Activated T-cell treated with anti-CD3 and anti-CD28 coated beads, Interleukin-2, amount 50 U/mL, for 24 hours (primary cell): Measurements from ENCODE around the gene WFIKKN2.
A peak's percentile ranks its signal among the peaks of the same experiment; 100 is the strongest.

Experiments used
- DNase-seq: peaks from one replicate; pipeline ENCODE4 v3.0.0-alpha.2; 2020
- H3K27ac Mint-ChIP-seq: 2 replicates; pipeline ENCODE4 v1.8.0; 2020; ENCODE audit warnings: mild to moderate bottlenecking, mixed read lengths
- H3K27me3 Mint-ChIP-seq: 2 replicates; pipeline ENCODE4 v1.8.0; 2020; ENCODE audit warnings: mixed read lengths
- H3K36me3 Mint-ChIP-seq: 2 replicates; pipeline ENCODE4 v1.8.0; 2020; ENCODE audit warnings: low read depth, mixed read lengths
- H3K4me1 Mint-ChIP-seq: 2 replicates; pipeline ENCODE4 v1.8.0; 2020; ENCODE audit warnings: low read depth, mixed read lengths
- H3K4me3 Mint-ChIP-seq: 2 replicates; pipeline ENCODE4 v1.8.0; 2020; ENCODE audit warnings: mild to moderate bottlenecking, moderate library complexity, mixed read lengths
- H3K9me3 Mint-ChIP-seq: 2 replicates; pipeline ENCODE4 v1.8.0; 2020; ENCODE audit warnings: mixed read lengths

WFIKKN2 gene

GRCh38 chr17:50837286-50837979 is 2.0 kb downstream of the WFIKKN2 start:
- Mint-ChIP-seq H3K27ac (no peak overlapping the region), H3K4me1 (peaks cover 2% of the 10 kb centered on the region), H3K4me3 (no peak overlapping the region), H3K9me3 (no peaks in the 10 kb centered on the region), H3K36me3 (no peaks in the 10 kb centered on the region), H3K27me3 (peaks cover 19% of the 10 kb centered on the region)
- peak; percentile 16 for DNase-seq

- Mint-ChIP-seq H3K36me3 (no peaks in the 10 kb centered on the region), H3K4me3 (no peak overlapping the region), H3K27ac (no peak overlapping the region), H3K27me3 (peaks cover 19% of the 10 kb centered on the region), H3K4me1 (peaks cover 2% of the 10 kb centered on the region), H3K9me3 (no peaks in the 10 kb centered on the region)
- DNase-seq, result peak; percentile 5
Observed at GRCh38 chr17:50837980-50838954, 2.9 kb downstream of the WFIKKN2 start.

- H3K27ac Mint-ChIP-seq, result no peak overlapping the region
- peak; percentile 13 for DNase-seq
- peaks cover 2% of the 10 kb centered on the region for H3K4me1 Mint-ChIP-seq
- no peaks in the 10 kb centered on the region for H3K36me3 Mint-ChIP-seq
- H3K4me3 Mint-ChIP-seq, result no peak overlapping the region
- peaks cover 10% of the 10 kb centered on the region for H3K27me3 Mint-ChIP-seq
- no peaks in the 10 kb centered on the region for H3K9me3 Mint-ChIP-seq
Observed at GRCh38 chr17:50839591-50840310, 4.4 kb downstream of the WFIKKN2 start.

DNA sequence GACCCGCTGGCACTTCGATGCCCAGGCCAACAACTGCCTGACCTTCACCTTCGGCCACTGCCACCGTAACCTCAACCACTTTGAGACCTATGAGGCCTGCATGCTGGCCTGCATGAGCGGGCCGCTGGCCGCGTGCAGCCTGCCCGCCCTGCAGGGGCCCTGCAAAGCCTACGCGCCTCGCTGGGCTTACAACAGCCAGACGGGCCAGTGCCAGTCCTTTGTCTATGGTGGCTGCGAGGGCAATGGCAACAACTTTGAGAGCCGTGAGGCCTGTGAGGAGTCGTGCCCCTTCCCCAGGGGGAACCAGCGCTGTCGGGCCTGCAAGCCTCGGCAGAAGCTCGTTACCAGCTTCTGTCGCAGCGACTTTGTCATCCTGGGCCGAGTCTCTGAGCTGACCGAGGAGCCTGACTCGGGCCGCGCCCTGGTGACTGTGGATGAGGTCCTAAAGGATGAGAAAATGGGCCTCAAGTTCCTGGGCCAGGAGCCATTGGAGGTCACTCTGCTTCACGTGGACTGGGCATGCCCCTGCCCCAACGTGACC is 5.0 kb downstream of the WFIKKN2 start:
- Mint-ChIP-seq H3K4me1 (peaks cover 2% of the 10 kb centered on the region), H3K9me3 (no peaks in the 10 kb centered on the region), H3K36me3 (no peaks in the 10 kb centered on the region), H3K27ac (no peak overlapping the region), H3K4me3 (no peak overlapping the region), H3K27me3 (peaks cover 3% of the 10 kb centered on the region)
- peak; percentile 21 for DNase-seq

DNA sequence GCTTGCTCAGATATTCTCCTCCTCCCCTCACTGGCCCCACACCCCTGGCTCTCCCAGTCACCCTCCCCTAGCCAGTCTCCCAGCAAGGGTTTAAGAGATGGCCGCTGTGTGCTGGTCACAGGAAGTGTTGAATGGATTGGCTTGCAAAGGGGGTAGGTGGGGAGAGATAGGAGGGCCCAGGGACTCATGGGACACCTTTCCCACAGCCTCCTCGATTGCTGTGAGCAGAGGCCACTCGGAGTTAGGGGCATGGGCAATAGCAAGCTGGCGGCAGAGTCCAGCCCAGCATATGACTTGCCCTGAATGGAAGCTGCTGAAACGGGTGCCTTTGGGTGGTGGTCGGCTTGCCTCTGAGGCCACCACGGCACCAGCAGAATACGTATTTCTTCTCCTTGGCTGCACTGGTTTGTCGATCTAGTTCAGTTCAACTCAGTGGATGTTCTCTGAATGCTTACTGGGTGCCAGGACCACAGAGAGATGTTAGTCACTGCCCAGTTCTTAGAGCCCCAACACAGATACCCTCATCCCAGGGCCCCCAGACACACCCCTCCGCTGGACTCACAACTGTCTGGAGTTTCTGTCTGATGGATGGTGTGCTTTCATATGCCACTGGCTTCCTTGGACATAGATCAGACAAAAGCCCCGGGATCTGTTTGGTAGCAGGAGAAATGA is 6.0 kb downstream of the WFIKKN2 start:
- Mint-ChIP-seq H3K27ac (no peak overlapping the region), H3K36me3 (no peaks in the 10 kb centered on the region), H3K27me3 (no peaks in the 10 kb centered on the region), H3K4me3 (no peak overlapping the region), H3K9me3 (no peaks in the 10 kb centered on the region), H3K4me1 (no peaks in the 10 kb centered on the region)
- DNase-seq, result no peak

DNA sequence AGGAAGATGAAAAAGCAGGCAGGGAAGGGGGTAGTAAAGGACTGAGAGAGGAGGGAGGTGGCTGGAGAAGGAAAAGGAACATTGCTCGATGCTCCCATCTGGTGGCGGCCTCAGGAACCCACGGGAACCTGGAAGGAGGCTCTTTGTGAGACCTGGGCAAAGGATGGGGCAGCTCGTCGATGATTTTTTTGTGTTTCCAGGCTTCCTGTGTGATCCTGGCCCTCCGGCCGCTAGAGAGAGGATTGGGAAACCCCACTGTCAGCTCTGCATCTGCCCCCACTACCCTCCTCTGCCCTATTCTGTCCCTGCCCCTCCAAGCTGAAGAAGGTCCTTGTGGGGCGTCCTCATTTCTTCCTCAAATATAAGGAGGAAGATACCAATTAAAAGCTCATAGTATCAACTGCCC is 6.6 kb downstream of the WFIKKN2 start:
- H3K27ac Mint-ChIP-seq, result no peak overlapping the region
- H3K9me3 Mint-ChIP-seq, result no peaks in the 10 kb centered on the region
- no peak overlapping the region for H3K4me3 Mint-ChIP-seq
- H3K4me1 Mint-ChIP-seq, result no peaks in the 10 kb centered on the region
- H3K27me3 Mint-ChIP-seq, result no peaks in the 10 kb centered on the region
- DNase-seq, result peak; percentile 65
- H3K36me3 Mint-ChIP-seq, result no peaks in the 10 kb centered on the region

DNA sequence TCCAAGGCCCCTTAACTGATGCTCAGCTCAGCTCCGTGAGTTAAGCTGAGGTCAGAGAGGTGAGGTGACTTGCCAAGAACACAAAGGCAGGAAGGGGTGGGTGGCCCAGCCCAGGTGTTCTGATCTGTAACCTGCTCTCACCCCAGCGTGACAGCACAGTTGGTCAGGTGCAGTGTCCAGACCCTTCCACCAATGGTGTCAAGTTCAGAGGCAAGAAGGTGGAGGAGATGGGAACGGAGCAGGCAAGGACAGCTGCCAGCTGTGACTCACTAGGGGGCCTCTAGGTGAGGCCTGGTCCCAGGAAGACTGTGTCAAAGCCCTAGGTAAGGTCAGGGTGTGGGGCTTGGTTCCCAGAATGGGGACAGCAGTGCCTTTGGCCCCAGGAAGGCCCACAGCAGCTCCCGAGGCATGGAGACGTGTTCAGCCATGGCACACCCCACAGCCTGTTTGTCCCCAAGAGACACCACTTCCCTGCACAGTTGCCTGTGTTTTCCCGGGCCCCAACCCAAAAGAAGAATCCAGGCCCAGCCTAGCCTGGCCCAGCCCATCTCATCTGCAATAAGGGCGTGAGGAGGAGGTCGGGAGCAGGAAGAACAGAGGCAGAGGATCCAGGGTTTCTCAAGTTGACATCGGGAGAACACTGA is 7.2 kb downstream of the WFIKKN2 start:
- no peak for DNase-seq
- Mint-ChIP-seq H3K27ac (no peak overlapping the region), H3K4me3 (no peak overlapping the region), H3K27me3 (no peaks in the 10 kb centered on the region), H3K4me1 (no peaks in the 10 kb centered on the region), H3K36me3 (no peaks in the 10 kb centered on the region), H3K9me3 (no peaks in the 10 kb centered on the region)

- Mint-ChIP-seq H3K4me1 (no peaks in the 10 kb centered on the region), H3K9me3 (no peaks in the 10 kb centered on the region), H3K4me3 (no peak overlapping the region), H3K27me3 (no peaks in the 10 kb centered on the region), H3K27ac (no peak overlapping the region), H3K36me3 (no peaks in the 10 kb centered on the region)
- DNase-seq, result no peak
Observed at GRCh38 chr17:50843150-50843905, 7.9 kb downstream of the WFIKKN2 start.

DNA sequence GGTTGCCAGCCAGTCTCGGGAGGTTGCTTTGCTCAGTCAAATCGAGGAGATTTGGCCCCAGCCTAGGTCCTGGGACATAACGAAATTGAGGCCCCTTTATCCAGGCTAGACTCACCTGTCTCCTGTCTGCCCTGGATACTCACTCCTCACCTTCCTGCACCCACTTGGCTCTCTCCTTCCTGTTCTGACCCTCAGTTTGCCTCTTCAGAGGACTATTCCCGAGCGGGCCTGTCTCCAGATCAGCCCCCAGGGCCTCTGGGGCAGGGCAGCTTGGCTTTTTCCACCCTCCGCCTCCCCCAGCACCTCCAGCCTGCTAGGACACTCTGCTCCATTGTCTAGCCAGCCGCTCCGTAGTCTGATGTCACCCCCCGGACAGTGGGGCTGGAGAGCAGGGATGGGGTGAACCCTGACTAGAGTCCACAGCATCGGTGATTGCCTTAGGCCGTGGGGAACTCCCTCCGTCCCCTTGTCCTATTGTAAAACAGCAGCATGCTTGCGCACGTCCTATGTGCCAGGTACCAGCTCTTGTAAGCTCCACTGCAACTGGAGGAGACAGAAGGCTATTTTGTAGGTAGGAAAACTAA is 8.8 kb downstream of the WFIKKN2 start:
- no peak overlapping the region for H3K27ac Mint-ChIP-seq

GRCh38 chr17:50845240-50846147 is 10.1 kb downstream of the WFIKKN2 start:
- Mint-ChIP-seq H3K9me3 (no peaks in the 10 kb centered on the region), H3K27me3 (no peaks in the 10 kb centered on the region), H3K4me3 (no peak overlapping the region), H3K36me3 (no peaks in the 10 kb centered on the region), H3K27ac (no peak overlapping the region), H3K4me1 (no peaks in the 10 kb centered on the region)
- no peak for DNase-seq

More for the DNA sequence above, 8.8 kb downstream of the WFIKKN2 start:
- no peaks in the 10 kb centered on the region for H3K36me3 Mint-ChIP-seq
- H3K4me1 Mint-ChIP-seq, result no peaks in the 10 kb centered on the region
- no peaks in the 10 kb centered on the region for H3K27me3 Mint-ChIP-seq
- no peaks in the 10 kb centered on the region for H3K9me3 Mint-ChIP-seq
- H3K4me3 Mint-ChIP-seq, result no peak overlapping the region
- DNase-seq, result no peak

DNA sequence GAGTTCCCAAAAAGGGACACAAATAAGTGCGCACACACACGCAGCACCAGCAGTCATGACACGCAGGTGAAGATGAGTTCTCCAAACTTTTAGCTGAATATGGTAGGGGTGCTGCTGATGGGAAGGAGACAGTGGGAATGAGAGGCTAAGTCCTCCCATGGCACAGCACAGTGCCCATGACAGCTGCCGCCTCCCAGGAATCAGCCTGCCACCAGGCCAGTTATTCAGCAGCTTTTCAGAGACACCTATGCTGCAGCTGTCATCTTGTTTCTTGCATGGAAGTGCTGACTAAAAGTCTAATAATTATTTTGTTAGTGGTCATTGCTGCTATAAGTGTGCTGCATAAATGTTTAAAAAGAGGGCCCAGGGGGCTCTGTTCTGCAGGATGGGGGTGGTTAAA is 12.2 kb downstream of the WFIKKN2 start:
- Mint-ChIP-seq H3K36me3 (no peaks in the 10 kb centered on the region), H3K9me3 (no peaks in the 10 kb centered on the region), H3K27ac (no peak overlapping the region), H3K4me3 (no peak overlapping the region), H3K4me1 (peaks cover 12% of the 10 kb centered on the region), H3K27me3 (no peaks in the 10 kb centered on the region)
- no peak for DNase-seq

GRCh38 chr17:50848039-50848438 is 12.7 kb downstream of the WFIKKN2 start:
- no peaks in the 10 kb centered on the region for H3K36me3 Mint-ChIP-seq
- DNase-seq, result no peak
- no peak overlapping the region for H3K27ac Mint-ChIP-seq
- H3K9me3 Mint-ChIP-seq, result no peaks in the 10 kb centered on the region
- H3K4me3 Mint-ChIP-seq, result no peak overlapping the region
- peaks cover 14% of the 10 kb centered on the region for H3K4me1 Mint-ChIP-seq
- no peaks in the 10 kb centered on the region for H3K27me3 Mint-ChIP-seq
